ENCODE results near the gene LMLN. TPM values are rescaled to one million over a fixed set of nuclear protein-coding genes. Genes with fewer than 3 reads are reported as not detected.

The LMLN gene
- total and polyA plus RNA-seq, 7 donors = 0.23 to 7.5 (median 3.3) TPM

GRCh38 chr3:198062068-198062465 is 102.0 kb downstream of the LMLN start:
- Histone ChIP-seq H3K36me3 (no peaks in the 10 kb centered on the region), H3K27ac (no peak overlapping the region), H3K4me3 (no peak overlapping the region), H3K9me3 (no peaks in the 10 kb centered on the region), H3K4me1 (peaks cover 0 to 15% (median 7%) of the 10 kb centered on the region in 4 donors), H3K27me3 (no peaks in the 10 kb centered on the region)
- TF ChIP-seq POLR2A (IDR thresholded peaks at IDR 0.05) = no peak
- no peak for TF ChIP-seq POLR2AphosphoS5 (IDR thresholded peaks at IDR 0.05)
- TF ChIP-seq CTCF (IDR thresholded peaks at IDR 0.05) = no peak
- no peak for TF ChIP-seq EP300 (IDR thresholded peaks at IDR 0.05)
- intact Hi-C loops (cut with DNase I) = no loop called here
- DNase-seq = no peak
- 49 to 53% methylated on average over 1 of the region's 1 CpG for WGBS, 2 donors

DNA sequence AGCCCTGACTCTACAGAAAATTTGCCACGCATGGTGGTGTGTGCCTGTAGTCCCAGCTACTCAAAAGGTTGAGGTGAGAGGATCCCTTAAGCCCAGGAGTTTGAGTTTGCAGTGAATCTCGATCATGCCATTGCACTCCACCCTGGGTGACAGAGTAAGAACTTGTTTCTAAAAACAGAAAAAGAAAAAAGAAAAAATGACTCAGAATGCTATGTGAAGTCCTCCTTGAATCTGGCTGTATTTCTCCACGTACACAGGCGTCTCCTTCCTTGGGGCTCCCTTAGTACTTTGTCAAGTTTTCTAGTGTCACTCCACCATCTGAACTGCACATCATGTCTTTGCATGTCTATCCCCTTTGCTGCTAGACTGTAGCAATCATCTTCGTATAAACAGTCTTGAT is 104.4 kb downstream of the LMLN start:
- peaks cover 0 to 21% (median 11%) of the 10 kb centered on the region in 4 donors for H3K4me1 ChIP-seq
- H3K27ac ChIP-seq = no peak overlapping the region
- intact Hi-C loops (cut with DNase I) = no loop called here
- 81% methylated on average over 5 of the region's 5 CpGs for WGBS, 2 donors
- no peaks in the 10 kb centered on the region for H3K36me3 ChIP-seq
- H3K9me3 ChIP-seq = no peaks in the 10 kb centered on the region
- no peak for TF ChIP-seq EP300 (IDR thresholded peaks at IDR 0.05)
- TF ChIP-seq POLR2AphosphoS5 (IDR thresholded peaks at IDR 0.05) = no peak
- TF ChIP-seq CTCF (IDR thresholded peaks at IDR 0.05) = no peak
- no peak for TF ChIP-seq POLR2A (IDR thresholded peaks at IDR 0.05)
- DNase-seq = no peak
- H3K4me3 ChIP-seq = no peak overlapping the region
- H3K27me3 ChIP-seq = no peaks in the 10 kb centered on the region

DNA sequence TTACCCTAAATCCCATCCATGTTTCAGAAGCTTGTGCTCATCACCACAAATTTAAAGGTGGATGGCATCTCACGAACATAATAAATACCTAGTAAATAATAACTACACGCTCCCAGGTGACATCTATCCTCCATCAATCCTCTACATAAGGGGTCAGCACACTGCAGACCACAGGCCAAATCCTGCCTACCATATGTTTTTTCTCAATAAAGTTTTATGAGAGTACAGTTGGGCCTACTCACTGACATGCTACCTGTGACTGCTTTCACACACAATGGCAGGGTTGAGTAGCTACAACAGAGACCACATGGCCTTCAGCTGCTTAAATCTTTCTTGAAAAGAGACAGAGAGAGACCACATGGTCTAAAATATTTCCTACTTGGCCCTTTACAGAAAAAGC is 105.9 kb downstream of the LMLN start:
- intact Hi-C loops (cut with DNase I) = no loop called here
- H3K27ac ChIP-seq = peak overlapping the region in 2 of 4 donors; percentile 39 to 62
- no peaks in the 10 kb centered on the region for H3K27me3 ChIP-seq
- H3K36me3 ChIP-seq = no peaks in the 10 kb centered on the region
- peaks cover 0 to 21% (median 11%) of the 10 kb centered on the region in 4 donors for H3K4me1 ChIP-seq
- no peak overlapping the region for H3K4me3 ChIP-seq
- WGBS, 2 donors = 87 to 92% methylated on average over 2 of the region's 2 CpGs
- no peak for DNase-seq
- H3K9me3 ChIP-seq = no peaks in the 10 kb centered on the region
- TF ChIP-seq EP300 (IDR thresholded peaks at IDR 0.05) (no peak), POLR2AphosphoS5 (IDR thresholded peaks at IDR 0.05) (peak in 3 of 4 donors; percentile 19 to 48 (median 21))

DNA sequence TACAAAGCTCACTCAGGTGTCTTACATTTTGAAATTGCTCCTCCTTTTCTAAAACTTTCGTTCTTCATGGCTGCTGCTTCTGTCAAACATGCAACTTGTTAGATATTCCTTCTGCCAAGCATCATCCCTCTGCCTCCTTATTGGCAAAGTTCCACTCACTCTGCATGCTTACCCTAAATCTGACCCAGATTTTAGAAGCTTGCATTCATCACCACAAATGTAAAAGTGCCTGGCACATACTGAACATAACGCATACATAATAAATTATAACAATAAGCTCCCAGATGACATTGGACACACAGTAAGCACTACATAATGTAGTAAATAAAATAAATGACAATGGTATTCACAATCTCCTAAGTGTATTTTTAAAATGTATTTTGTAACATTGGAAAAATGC is 107.4 kb downstream of the LMLN start:
- Histone ChIP-seq H3K4me3 (no peak overlapping the region), H3K36me3 (no peaks in the 10 kb centered on the region), H3K4me1 (peaks cover 0 to 15% (median 8%) of the 10 kb centered on the region in 4 donors), H3K27me3 (no peaks in the 10 kb centered on the region), H3K27ac (peak overlapping the region in 2 of 4 donors; percentile 56 to 62), H3K9me3 (no peaks in the 10 kb centered on the region)
- 67 to 74% methylated on average over 2 of the region's 2 CpGs for WGBS, 2 donors
- no peak for DNase-seq
- intact Hi-C loops (cut with DNase I) = no loop called here
- TF ChIP-seq POLR2A (IDR thresholded peaks at IDR 0.05) (no peak), EP300 (IDR thresholded peaks at IDR 0.05) (peak in 2 of 4 donors; percentile 27 to 61), CTCF (IDR thresholded peaks at IDR 0.05) (no peak), POLR2AphosphoS5 (IDR thresholded peaks at IDR 0.05) (peak; percentile 34 to 85 (median 65))

DNA sequence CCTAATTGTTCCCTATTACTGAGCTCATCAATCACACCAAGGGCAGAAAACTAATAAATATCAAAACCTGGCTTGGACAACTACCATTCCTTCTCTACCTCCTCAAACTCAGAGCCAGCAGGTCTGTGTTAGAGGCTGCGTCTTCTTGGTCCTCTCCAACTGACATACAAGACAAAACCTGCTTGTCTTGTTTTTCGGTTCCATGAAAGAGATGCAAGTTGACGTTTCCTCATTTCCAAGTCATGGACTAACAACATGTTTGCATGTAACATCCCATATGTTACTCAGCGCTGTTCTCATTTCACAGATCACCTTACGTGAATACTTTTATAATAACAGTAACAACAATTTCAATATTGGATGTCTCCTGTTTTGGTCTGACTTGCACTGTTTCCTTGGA is 110.9 kb downstream of the LMLN start:
- no peaks in the 10 kb centered on the region for H3K36me3 ChIP-seq
- no peak overlapping the region for H3K4me3 ChIP-seq
- no peak overlapping the region for H3K27ac ChIP-seq
- 46 to 83% methylated on average over 5 of the region's 5 CpGs for WGBS, 2 donors
- no peak for TF ChIP-seq EP300 (IDR thresholded peaks at IDR 0.05)
- TF ChIP-seq POLR2AphosphoS5 (IDR thresholded peaks at IDR 0.05) = no peak
- TF ChIP-seq POLR2A (IDR thresholded peaks at IDR 0.05) = no peak
- no peak for TF ChIP-seq CTCF (IDR thresholded peaks at IDR 0.05)
- no peak for DNase-seq
- peaks cover 0 to 13% (median 8%) of the 10 kb centered on the region in 4 donors for H3K4me1 ChIP-seq
- intact Hi-C loops (cut with DNase I) = no loop called here
- H3K9me3 ChIP-seq = no peaks in the 10 kb centered on the region
- H3K27me3 ChIP-seq = no peaks in the 10 kb centered on the region
